Measurements from ENCODE around the gene PROZ.

Gene PROZ

GRCh38 chr13:113115363-113116205 is 42.9 kb upstream of the PROZ start:
- Histone ChIP-seq H3K9ac (ENCODE audit: low read length) (no peak overlapping the region), H3K4me1 (ENCODE audit: control insufficient read depth, low read depth, low read length) (no peaks in the 10 kb centered on the region), H3K27me3 (ENCODE audit: control insufficient read depth, insufficient read depth, low read length) (peaks cover 20% of the 10 kb centered on the region), H3K27ac (ENCODE audit: low read length) (no peak overlapping the region), H3K9me3 (ENCODE audit: control insufficient read depth, low read depth, low read length) (no peaks in the 10 kb centered on the region), H3K4me3 (ENCODE audit: low read length) (no peak overlapping the region), H3K36me3 (ENCODE audit: control insufficient read depth, low read depth, low read length) (no peaks in the 10 kb centered on the region)

GRCh38 chr13:113116206-113116800 is 42.1 kb upstream of the PROZ start:
- Histone ChIP-seq H3K4me1 (ENCODE audit: control insufficient read depth, low read depth, low read length) (no peaks in the 10 kb centered on the region), H3K9ac (ENCODE audit: low read length) (no peak overlapping the region), H3K36me3 (ENCODE audit: control insufficient read depth, low read depth, low read length) (no peaks in the 10 kb centered on the region), H3K27me3 (ENCODE audit: control insufficient read depth, insufficient read depth, low read length) (peaks cover 13% of the 10 kb centered on the region), H3K27ac (ENCODE audit: low read length) (no peak overlapping the region), H3K4me3 (ENCODE audit: low read length) (no peak overlapping the region), H3K9me3 (ENCODE audit: control insufficient read depth, low read depth, low read length) (no peaks in the 10 kb centered on the region)

GRCh38 chr13:113116871-113117271 is 41.6 kb upstream of the PROZ start:
- no peak overlapping the region for H3K9ac ChIP-seq (ENCODE audit: low read length)
- H3K27me3 ChIP-seq (ENCODE audit: control insufficient read depth, insufficient read depth, low read length), result peaks cover 9% of the 10 kb centered on the region
- H3K36me3 ChIP-seq (ENCODE audit: control insufficient read depth, low read depth, low read length), result no peaks in the 10 kb centered on the region
- H3K27ac ChIP-seq (ENCODE audit: low read length), result no peak overlapping the region
- H3K4me3 ChIP-seq (ENCODE audit: low read length), result no peak overlapping the region
- no peaks in the 10 kb centered on the region for H3K4me1 ChIP-seq (ENCODE audit: control insufficient read depth, low read depth, low read length)
- no peaks in the 10 kb centered on the region for H3K9me3 ChIP-seq (ENCODE audit: control insufficient read depth, low read depth, low read length)

- Histone ChIP-seq H3K4me3 (ENCODE audit: low read length) (no peak overlapping the region), H3K9ac (ENCODE audit: low read length) (no peak overlapping the region), H3K27me3 (ENCODE audit: control insufficient read depth, insufficient read depth, low read length) (peaks cover 7% of the 10 kb centered on the region), H3K9me3 (ENCODE audit: control insufficient read depth, low read depth, low read length) (no peaks in the 10 kb centered on the region), H3K4me1 (ENCODE audit: control insufficient read depth, low read depth, low read length) (no peaks in the 10 kb centered on the region), H3K36me3 (ENCODE audit: control insufficient read depth, low read depth, low read length) (no peaks in the 10 kb centered on the region), H3K27ac (ENCODE audit: low read length) (no peak overlapping the region)
Observed at GRCh38 chr13:113117335-113117872, 41.0 kb upstream of the PROZ start.

- Histone ChIP-seq H3K4me3 (ENCODE audit: low read length) (no peak overlapping the region), H3K9ac (ENCODE audit: low read length) (no peak overlapping the region), H3K27ac (ENCODE audit: low read length) (no peak overlapping the region), H3K4me1 (ENCODE audit: control insufficient read depth, low read depth, low read length) (peaks cover 3% of the 10 kb centered on the region), H3K36me3 (ENCODE audit: control insufficient read depth, low read depth, low read length) (no peaks in the 10 kb centered on the region), H3K27me3 (ENCODE audit: control insufficient read depth, insufficient read depth, low read length) (peaks cover 5% of the 10 kb centered on the region), H3K9me3 (ENCODE audit: control insufficient read depth, low read depth, low read length) (no peaks in the 10 kb centered on the region)
Observed at GRCh38 chr13:113117911-113118260, 40.6 kb upstream of the PROZ start.

- H3K9ac ChIP-seq (ENCODE audit: low read length), result no peak overlapping the region
- H3K4me1 ChIP-seq (ENCODE audit: control insufficient read depth, low read depth, low read length), result peaks cover 7% of the 10 kb centered on the region
- no peaks in the 10 kb centered on the region for H3K27me3 ChIP-seq (ENCODE audit: control insufficient read depth, insufficient read depth, low read length)
- no peak overlapping the region for H3K4me3 ChIP-seq (ENCODE audit: low read length)
- no peaks in the 10 kb centered on the region for H3K36me3 ChIP-seq (ENCODE audit: control insufficient read depth, low read depth, low read length)
- no peaks in the 10 kb centered on the region for H3K9me3 ChIP-seq (ENCODE audit: control insufficient read depth, low read depth, low read length)
- no peak overlapping the region for H3K27ac ChIP-seq (ENCODE audit: low read length)
Observed at GRCh38 chr13:113118261-113119021, 40.0 kb upstream of the PROZ start.

GRCh38 chr13:113119166-113119821 is 39.2 kb upstream of the PROZ start:
- no peak overlapping the region for H3K27ac ChIP-seq (ENCODE audit: low read length)
- H3K9ac ChIP-seq (ENCODE audit: low read length), result no peak overlapping the region
- H3K4me3 ChIP-seq (ENCODE audit: low read length), result no peak overlapping the region
- no peaks in the 10 kb centered on the region for H3K27me3 ChIP-seq (ENCODE audit: control insufficient read depth, insufficient read depth, low read length)
- no peaks in the 10 kb centered on the region for H3K36me3 ChIP-seq (ENCODE audit: control insufficient read depth, low read depth, low read length)
- H3K4me1 ChIP-seq (ENCODE audit: control insufficient read depth, low read depth, low read length), result peaks cover 7% of the 10 kb centered on the region
- no peaks in the 10 kb centered on the region for H3K9me3 ChIP-seq (ENCODE audit: control insufficient read depth, low read depth, low read length)

GRCh38 chr13:113119822-113120189 is 38.6 kb upstream of the PROZ start:
- no peaks in the 10 kb centered on the region for H3K36me3 ChIP-seq (ENCODE audit: control insufficient read depth, low read depth, low read length)
- no peak overlapping the region for H3K9ac ChIP-seq (ENCODE audit: low read length)
- peaks cover 7% of the 10 kb centered on the region for H3K4me1 ChIP-seq (ENCODE audit: control insufficient read depth, low read depth, low read length)
- H3K27ac ChIP-seq (ENCODE audit: low read length), result no peak overlapping the region
- no peaks in the 10 kb centered on the region for H3K27me3 ChIP-seq (ENCODE audit: control insufficient read depth, insufficient read depth, low read length)
- no peak overlapping the region for H3K4me3 ChIP-seq (ENCODE audit: low read length)
- H3K9me3 ChIP-seq (ENCODE audit: control insufficient read depth, low read depth, low read length), result no peaks in the 10 kb centered on the region

GRCh38 chr13:113120300-113121182 is 37.9 kb upstream of the PROZ start:
- Histone ChIP-seq H3K27me3 (ENCODE audit: control insufficient read depth, insufficient read depth, low read length) (no peaks in the 10 kb centered on the region), H3K27ac (ENCODE audit: low read length) (no peak overlapping the region), H3K36me3 (ENCODE audit: control insufficient read depth, low read depth, low read length) (no peaks in the 10 kb centered on the region), H3K9ac (ENCODE audit: low read length) (no peak overlapping the region), H3K4me1 (ENCODE audit: control insufficient read depth, low read depth, low read length) (peaks cover 7% of the 10 kb centered on the region), H3K9me3 (ENCODE audit: control insufficient read depth, low read depth, low read length) (no peaks in the 10 kb centered on the region), H3K4me3 (ENCODE audit: low read length) (no peak overlapping the region)

GRCh38 chr13:113121183-113121927 is 37.1 kb upstream of the PROZ start:
- H3K4me1 ChIP-seq (ENCODE audit: control insufficient read depth, low read depth, low read length), result peaks cover 7% of the 10 kb centered on the region
- no peak overlapping the region for H3K4me3 ChIP-seq (ENCODE audit: low read length)
- no peak overlapping the region for H3K27ac ChIP-seq (ENCODE audit: low read length)
- no peaks in the 10 kb centered on the region for H3K27me3 ChIP-seq (ENCODE audit: control insufficient read depth, insufficient read depth, low read length)
- H3K9me3 ChIP-seq (ENCODE audit: control insufficient read depth, low read depth, low read length), result no peaks in the 10 kb centered on the region
- H3K9ac ChIP-seq (ENCODE audit: low read length), result no peak overlapping the region
- H3K36me3 ChIP-seq (ENCODE audit: control insufficient read depth, low read depth, low read length), result no peaks in the 10 kb centered on the region

Data from iPS-18a (cell line).